Activated T-helper 1 cell treated with anti-CD3 and anti-CD28 coated beads, Interleukin-12 subunit alpha, Interleukin-12 subunit beta, Interleukin-2, Interleukin-4 antibody, amounts not matched to agents 30 ng/mL and 10 ng/mL and 1 ng/mL, durations not matched to agents 14 hours and 24 hours and 36 hours (primary cell): ENCODE results near the gene ADAMTSL2. TPM values are rescaled to one million over a fixed set of nuclear protein-coding genes. Genes with fewer than 3 reads are reported as not detected.

Source experiments
- DNase-seq: peaks from one replicate; pipeline ENCODE4 v3.0.0; 2021; ENCODE audit warnings: low spot score
- H3K27ac Mint-ChIP-seq: one replicate; pipeline ENCODE4 v1.8.0; 2021; ENCODE audit warnings: mild to moderate bottlenecking, mixed read lengths
- H3K27me3 Mint-ChIP-seq: one replicate; pipeline ENCODE4 v1.8.0; 2022; ENCODE audit warnings: mild to moderate bottlenecking, moderate library complexity, mixed read lengths; ENCODE audit not compliant: insufficient read depth
- H3K36me3 Mint-ChIP-seq: one replicate; pipeline ENCODE4 v1.8.0; 2021; ENCODE audit warnings: low read depth, mixed read lengths
- H3K4me1 Mint-ChIP-seq: one replicate; pipeline ENCODE4 v1.8.0; 2021; ENCODE audit warnings: low read depth, mixed read lengths
- H3K4me3 Mint-ChIP-seq: one replicate; pipeline ENCODE4 v1.8.0; 2021; ENCODE audit warnings: mild to moderate bottlenecking, moderate library complexity, mixed read lengths
- H3K9me3 Mint-ChIP-seq: one replicate; pipeline ENCODE4 v1.8.0; 2021; ENCODE audit warnings: mixed read lengths
- intact Hi-C: fragments of 100-400 bp; cut with micrococcal nuclease; formaldehyde crosslinking; loops from one replicate; pipeline ENCODE4 v1.15.1; 2024
- total RNA-seq: library from RNA; stranded (reverse); gene quantifications from 2 replicates; pipeline ENCODE4 v1.2.3, GENCODE V29; 2022

Gene ADAMTSL2
- total RNA-seq, 1 donor from 2014 or later, result not detected

- Mint-ChIP-seq H3K9me3 (peaks cover 7% of the 10 kb centered on the region), H3K4me1 (peaks cover 6% of the 10 kb centered on the region), H3K36me3 (no peaks in the 10 kb centered on the region), H3K27me3 (no peaks in the 10 kb centered on the region), H3K27ac (no peak overlapping the region), H3K4me3 (no peak overlapping the region)
- intact Hi-C loops, result no loop called here
- no peak for DNase-seq
These were observed 27.1 kb upstream of the ADAMTSL2 start for GRCh38 chr9:133507246-133507965.

- intact Hi-C loops, result no loop called here
- H3K27me3 Mint-ChIP-seq, result no peaks in the 10 kb centered on the region
These were observed 26.5 kb upstream of the ADAMTSL2 start for GRCh38 chr9:133508046-133508445.

GRCh38 chr9:133509179-133510083, 25.1 kb upstream of the ADAMTSL2 start:
- Mint-ChIP-seq H3K27me3 (no peaks in the 10 kb centered on the region), H3K36me3 (no peaks in the 10 kb centered on the region), H3K4me1 (peaks cover 6% of the 10 kb centered on the region), H3K27ac (no peak overlapping the region), H3K9me3 (no peaks in the 10 kb centered on the region), H3K4me3 (no peak overlapping the region)
- DNase-seq, result no peak
- intact Hi-C loops, result no loop called here

More at GRCh38 chr9:133508046-133508445, 26.5 kb upstream of the ADAMTSL2 start:
- Mint-ChIP-seq H3K36me3 (no peaks in the 10 kb centered on the region), H3K9me3 (peaks cover 3% of the 10 kb centered on the region), H3K4me3 (no peak overlapping the region), H3K4me1 (peaks cover 6% of the 10 kb centered on the region), H3K27ac (no peak overlapping the region)
- DNase-seq, result no peak

GRCh38 chr9:133510926-133511505, 23.5 kb upstream of the ADAMTSL2 start:
- intact Hi-C loops, result no loop called here
- Mint-ChIP-seq H3K27ac (no peak overlapping the region), H3K9me3 (no peaks in the 10 kb centered on the region), H3K4me3 (no peak overlapping the region), H3K27me3 (no peaks in the 10 kb centered on the region), H3K36me3 (no peaks in the 10 kb centered on the region), H3K4me1 (peaks cover 6% of the 10 kb centered on the region)
- no peak for DNase-seq

- Mint-ChIP-seq H3K4me1 (peaks cover 6% of the 10 kb centered on the region), H3K27me3 (no peaks in the 10 kb centered on the region), H3K9me3 (no peaks in the 10 kb centered on the region), H3K36me3 (no peaks in the 10 kb centered on the region), H3K4me3 (no peak overlapping the region), H3K27ac (no peak overlapping the region)
- DNase-seq, result no peak
- intact Hi-C loops, result no loop called here
These were observed 22.9 kb upstream of the ADAMTSL2 start for GRCh38 chr9:133511607-133512006.

GRCh38 chr9:133512253-133513213, 22.0 kb upstream of the ADAMTSL2 start:
- Mint-ChIP-seq H3K4me3 (no peak overlapping the region), H3K27me3 (no peaks in the 10 kb centered on the region), H3K9me3 (no peaks in the 10 kb centered on the region), H3K4me1 (peaks cover 6% of the 10 kb centered on the region), H3K27ac (no peak overlapping the region), H3K36me3 (no peaks in the 10 kb centered on the region)
- no peak for DNase-seq
- intact Hi-C loops, result no loop called here

GRCh38 chr9:133513214-133514100, 21.0 kb upstream of the ADAMTSL2 start:
- intact Hi-C loops, result no loop called here

GRCh38 chr9:133514460-133515239, 19.9 kb upstream of the ADAMTSL2 start:
- Mint-ChIP-seq H3K4me1 (no peaks in the 10 kb centered on the region), H3K27me3 (no peaks in the 10 kb centered on the region), H3K9me3 (no peaks in the 10 kb centered on the region), H3K27ac (no peak overlapping the region), H3K4me3 (no peak overlapping the region), H3K36me3 (no peaks in the 10 kb centered on the region)
- intact Hi-C loops, result no loop called here
- DNase-seq, result no peak

More at GRCh38 chr9:133513214-133514100, 21.0 kb upstream of the ADAMTSL2 start:
- DNase-seq, result no peak
- Mint-ChIP-seq H3K4me3 (no peak overlapping the region), H3K27me3 (no peaks in the 10 kb centered on the region), H3K27ac (no peak overlapping the region), H3K36me3 (no peaks in the 10 kb centered on the region), H3K9me3 (no peaks in the 10 kb centered on the region), H3K4me1 (peaks cover 6% of the 10 kb centered on the region)

- no peak overlapping the region for H3K27ac Mint-ChIP-seq
- H3K36me3 Mint-ChIP-seq, result no peaks in the 10 kb centered on the region
- H3K4me1 Mint-ChIP-seq, result no peaks in the 10 kb centered on the region
- H3K4me3 Mint-ChIP-seq, result no peak overlapping the region
- DNase-seq, result no peak
- no peaks in the 10 kb centered on the region for H3K9me3 Mint-ChIP-seq
- intact Hi-C loops, result no loop called here
- no peaks in the 10 kb centered on the region for H3K27me3 Mint-ChIP-seq
These were observed 19.3 kb upstream of the ADAMTSL2 start for GRCh38 chr9:133515240-133515610.

- Mint-ChIP-seq H3K4me3 (no peak overlapping the region), H3K4me1 (no peaks in the 10 kb centered on the region), H3K36me3 (no peaks in the 10 kb centered on the region), H3K27me3 (no peaks in the 10 kb centered on the region), H3K9me3 (no peaks in the 10 kb centered on the region), H3K27ac (no peak overlapping the region)
- intact Hi-C loops, result no loop called here
- no peak for DNase-seq
These were observed 18.8 kb upstream of the ADAMTSL2 start for GRCh38 chr9:133515615-133516255.
